Small intestine (tissue), 7 donors: Measurements from ENCODE around the gene OXA1L. TPM values are rescaled to one million over a fixed set of nuclear protein-coding genes. Genes with fewer than 3 reads are reported as not detected.

ENCODE experiments used
- DNase-seq, 2 donors: peaks; one replicate each; pipeline versions ENCODE4 v3.0.0 to v3.0.0-alpha.2; 2013
- FAIRE-seq: peaks from 2 replicates; lab custom pipeline; 2012; peaks lifted over from hg19 to GRCh38; lab: Jason Lieb, UNC
- H3K27ac ChIP-seq, 3 donors: one replicate each; pipeline ENCODE4 v1.5.1; 2013; ENCODE audit warnings: low read length in 2 of 3, mild to moderate bottlenecking in 2 of 3, control low read depth in 1 of 3, inconsistent platforms in 1 of 3, low read depth in 1 of 3, moderate library complexity in 1 of 3
- H3K27me3 ChIP-seq, 3 donors: one replicate each; pipeline ENCODE4 v1.6.1; 2013; ENCODE audit warnings: low read length in 3 of 3, inconsistent platforms in 1 of 3; ENCODE audit not compliant: control insufficient read depth in 3 of 3, insufficient read depth in 3 of 3
- H3K36me3 ChIP-seq, 3 donors: one replicate each; pipeline ENCODE4 v1.6.1; 2013; ENCODE audit warnings: low read length in 3 of 3, inconsistent platforms in 1 of 3, low read depth in 1 of 3, mild to moderate bottlenecking in 1 of 3, moderate library complexity in 1 of 3; ENCODE audit not compliant: control insufficient read depth in 3 of 3, insufficient read depth in 2 of 3
- H3K4me1 ChIP-seq, 3 donors: one replicate each; pipeline ENCODE4 v1.6.1; 2013; ENCODE audit warnings: low read length in 2 of 3, inconsistent platforms in 1 of 3, low read depth in 1 of 3, mild to moderate bottlenecking in 1 of 3, moderate library complexity in 1 of 3; ENCODE audit not compliant: control insufficient read depth in 3 of 3, insufficient read depth in 2 of 3
- H3K4me3 ChIP-seq, 3 donors: one replicate each; pipeline ENCODE4 v1.5.1; 2013; ENCODE audit warnings: low read length in 3 of 3, control low read depth in 1 of 3, inconsistent platforms in 1 of 3, low read depth in 1 of 3, mild to moderate bottlenecking in 1 of 3, moderate library complexity in 1 of 3
- H3K9me3 ChIP-seq, 2 donors: one replicate each; pipeline ENCODE4 v1.6.1; 2013; ENCODE audit warnings: low read depth in 1 of 2, low read length in 1 of 2; ENCODE audit not compliant: control insufficient read depth in 2 of 2, insufficient read depth in 1 of 2
- WGBS, 3 donors: extraction: QIAGEN DNeasy Blood & Tissue Kit; methylation state at CpG; one replicate each; pipeline ENCODE4 v1.1.7; 2013; 5-methylcytosine and 5-hydroxymethylcytosine counted together
- polyA plus RNA-seq, 4 donors: library from polyadenylated mRNA; stranded (reverse) in 3 of 4; unstranded in 1 of 4; fragments of 200-250 nt in 3 of 4; fragments of 120-200 nt in 1 of 4; gene quantifications; one replicate each; pipeline versions ENCODE4 v1.2.1 to v1.2.3, GENCODE V29; 2013
- donor health status: healthy with polysubstance abuse.
- donor health status: control.
- donor health status: control.
- donor health status: Bipolar disorder and iron deficiency.
- donor health status: healthy.

OXA1L gene
- polyA plus RNA-seq, 4 donors: 101 to 128 (median 117) TPM

DNA sequence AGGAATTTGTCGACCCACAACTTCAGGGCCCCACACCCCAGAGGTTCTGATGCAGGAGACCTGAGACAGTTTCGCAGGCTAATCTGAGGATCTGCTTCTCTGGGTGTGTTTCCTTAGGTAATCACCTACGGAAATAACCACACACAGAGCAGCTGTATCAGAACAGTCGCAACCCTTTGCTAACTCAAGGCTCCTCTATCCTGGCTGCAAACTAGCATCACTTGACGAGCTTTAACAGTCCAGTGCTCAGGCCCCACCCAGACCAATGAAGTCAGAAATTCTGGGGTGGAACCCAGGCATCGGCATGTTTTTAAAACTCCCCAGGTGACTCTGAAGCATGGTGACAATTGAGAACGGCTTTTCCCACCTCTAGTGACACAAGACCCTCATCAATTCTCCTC, 28.1 kb downstream of the OXA1L start:
- DNase-seq: no peak
- 83 to 93% (median 86%) methylated on average over 7 of the region's 7 CpGs for WGBS, 3 donors

DNA sequence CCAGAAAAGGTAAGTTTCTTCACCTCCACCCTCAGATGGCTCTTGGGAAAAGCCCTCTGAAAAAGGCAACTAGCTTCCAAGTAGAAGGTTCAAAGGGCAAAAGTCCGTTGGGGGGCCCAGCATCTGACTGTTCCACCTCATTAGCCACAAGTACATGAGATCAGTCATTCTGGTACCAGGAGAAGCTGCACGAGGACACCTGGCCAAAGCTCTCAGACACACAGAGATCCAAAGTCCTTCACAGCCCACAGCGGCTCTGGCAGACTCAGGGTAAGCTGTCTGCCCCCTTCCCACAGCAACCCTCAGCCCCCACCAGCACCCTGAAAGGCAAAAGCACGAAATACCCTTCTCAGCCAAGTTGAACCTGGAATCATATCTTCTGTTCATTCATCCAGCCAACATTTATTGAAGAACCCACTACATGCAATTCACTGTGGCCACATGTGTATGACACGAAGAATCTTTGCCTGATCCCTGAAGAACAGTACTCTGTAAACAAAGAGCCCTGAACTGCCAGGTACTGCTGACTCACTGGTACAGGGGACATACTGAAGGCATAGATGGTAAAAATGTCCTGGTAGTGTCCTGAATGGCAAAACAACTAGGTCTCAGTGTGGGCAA, 29.7 kb downstream of the OXA1L start:
- H3K27ac ChIP-seq: peak overlapping the region; percentile 28 to 87 (median 85)
- H3K4me3 ChIP-seq: no peak overlapping the region
- peaks cover 0 to 8% of the 10 kb centered on the region in 2 donors for H3K9me3 ChIP-seq
- peaks cover 0 to 28% (median 3%) of the 10 kb centered on the region in 3 donors for H3K36me3 ChIP-seq
- H3K4me1 ChIP-seq: peaks cover 0 to 44% (median 8%) of the 10 kb centered on the region in 3 donors
- 24 to 48% (median 32%) methylated on average over 5 of the region's 5 CpGs for WGBS, 3 donors
- no peaks in the 10 kb centered on the region for H3K27me3 ChIP-seq
- DNase-seq: peak; percentile 72 to 87
- no peak for FAIRE-seq

More for the DNA sequence above, 28.1 kb downstream of the OXA1L start:
- Histone ChIP-seq H3K36me3 (peaks cover 0 to 23% (median 3%) of the 10 kb centered on the region in 3 donors), H3K4me3 (no peak overlapping the region), H3K27me3 (no peaks in the 10 kb centered on the region), H3K4me1 (peaks cover 0 to 42% (median 4%) of the 10 kb centered on the region in 3 donors), H3K27ac (peak overlapping the region in 1 of 3 donors; percentile 5), H3K9me3 (peaks cover 0 to 8% of the 10 kb centered on the region in 2 donors)
- FAIRE-seq: no peak

DNA sequence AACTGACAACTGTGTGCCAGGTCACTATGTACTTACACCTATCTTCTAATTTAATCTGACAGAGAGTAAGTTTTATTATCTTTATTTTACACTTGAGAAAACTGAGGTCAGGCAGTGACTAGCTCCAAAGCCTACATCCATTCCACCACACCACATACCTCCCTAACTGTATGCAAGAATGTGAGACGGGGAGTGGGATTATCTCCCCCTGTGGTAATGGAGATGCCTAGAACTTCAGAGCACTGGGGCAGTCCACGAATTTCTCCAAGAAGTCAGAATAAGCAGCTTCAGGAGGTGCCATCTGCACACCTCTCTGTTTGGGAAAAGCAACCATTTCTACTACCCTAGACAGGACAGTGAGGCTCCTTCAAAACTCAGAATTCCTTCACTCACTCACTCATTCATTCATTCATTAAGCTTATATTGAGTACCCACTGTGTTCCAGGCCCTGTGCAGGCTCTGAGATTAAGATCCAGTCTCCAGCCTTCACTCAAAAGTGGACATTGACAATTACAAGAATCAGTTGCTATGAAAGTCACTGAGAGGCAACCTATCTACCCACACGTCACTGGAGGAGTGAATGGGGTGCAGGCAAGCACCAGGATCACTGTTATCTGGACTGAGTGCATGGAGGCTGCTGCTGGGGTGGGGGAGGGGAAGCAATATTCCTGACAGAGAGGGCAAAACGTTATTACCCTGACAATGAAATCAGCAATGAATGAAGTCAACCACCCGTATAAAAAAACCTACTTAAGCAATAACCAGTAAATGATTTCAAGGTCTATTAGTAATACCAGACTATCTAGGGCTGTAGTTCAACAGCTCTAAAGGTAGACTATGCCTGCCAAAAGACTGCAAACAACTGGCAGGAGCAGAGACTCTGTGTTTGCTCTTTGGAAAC, 30.8 kb downstream of the OXA1L start:
- peaks cover 0 to 8% of the 10 kb centered on the region in 2 donors for H3K9me3 ChIP-seq
- no peak overlapping the region for H3K4me3 ChIP-seq
- FAIRE-seq: no peak
- 29 to 45% (median 35%) methylated on average over 5 of the region's 5 CpGs for WGBS, 3 donors
- H3K27me3 ChIP-seq: no peaks in the 10 kb centered on the region
- H3K27ac ChIP-seq: peak overlapping the region; percentile 62 to 87 (median 85)
- peaks cover 0 to 26% (median 3%) of the 10 kb centered on the region in 3 donors for H3K36me3 ChIP-seq
- H3K4me1 ChIP-seq: peaks cover 0 to 42% (median 8%) of the 10 kb centered on the region in 3 donors
- peak; percentile 87 to 94 for DNase-seq

DNA sequence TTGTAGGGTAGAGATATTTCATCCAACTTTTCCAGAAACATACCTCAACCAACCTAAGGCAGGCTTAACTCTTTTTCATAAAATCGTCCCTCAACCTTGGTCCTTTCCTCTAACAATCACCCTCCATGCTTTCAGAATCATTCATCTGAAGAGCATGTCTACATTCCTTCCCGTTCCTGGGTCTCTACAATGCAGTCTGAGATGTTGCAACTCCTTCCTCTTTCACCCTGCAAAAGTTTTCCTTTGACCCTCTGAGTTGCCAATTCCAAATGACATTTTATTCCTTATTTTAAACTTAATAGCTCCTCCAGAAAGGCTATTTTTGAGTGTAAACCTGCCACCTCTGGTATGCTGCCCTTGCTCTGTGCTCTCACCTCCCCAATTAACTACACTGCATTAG, 32.0 kb downstream of the OXA1L start:
- H3K27ac ChIP-seq: peak overlapping the region in 2 of 3 donors; percentile 74 to 85
- no peaks in the 10 kb centered on the region for H3K27me3 ChIP-seq
- FAIRE-seq (no peak), DNase-seq (no peak)
- peaks cover 0 to 8% of the 10 kb centered on the region in 2 donors for H3K9me3 ChIP-seq
- no peak overlapping the region for H3K4me3 ChIP-seq
- WGBS, 3 donors: 46 to 52% (median 47%) methylated on average over 2 of the region's 2 CpGs
- H3K4me1 ChIP-seq: peaks cover 0 to 42% (median 8%) of the 10 kb centered on the region in 3 donors
- H3K36me3 ChIP-seq: peaks cover 0 to 23% (median 3%) of the 10 kb centered on the region in 3 donors

DNA sequence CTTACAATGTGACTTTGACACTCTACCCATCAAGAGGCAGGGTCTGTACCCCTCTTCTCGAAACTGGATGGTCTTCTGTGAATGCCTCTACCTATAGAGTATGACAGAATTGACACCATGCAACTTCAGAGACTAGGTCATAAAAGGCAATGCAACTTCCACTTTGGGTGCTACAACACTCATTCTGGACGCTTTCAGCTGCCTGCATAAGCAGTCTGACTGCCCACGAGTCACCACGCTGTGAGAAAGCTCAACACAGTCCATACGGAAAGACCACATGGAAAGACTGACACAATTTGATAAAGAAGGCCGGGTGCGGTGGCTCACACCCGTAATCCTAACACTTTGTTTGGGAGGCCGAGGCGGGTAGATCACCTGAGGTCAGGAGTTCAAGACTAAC, 33.9 kb downstream of the OXA1L start:
- peaks cover 0 to 34% (median 8%) of the 10 kb centered on the region in 3 donors for H3K4me1 ChIP-seq
- H3K36me3 ChIP-seq: peaks cover 0 to 19% (median 0%) of the 10 kb centered on the region in 3 donors
- H3K27me3 ChIP-seq: no peaks in the 10 kb centered on the region
- FAIRE-seq: no peak
- peaks cover 0 to 8% of the 10 kb centered on the region in 2 donors for H3K9me3 ChIP-seq
- no peak for DNase-seq
- no peak overlapping the region for H3K4me3 ChIP-seq
- 69 to 82% (median 74%) methylated on average over 9 to 10 of the region's 10 CpGs for WGBS, 3 donors
- no peak overlapping the region for H3K27ac ChIP-seq

DNA sequence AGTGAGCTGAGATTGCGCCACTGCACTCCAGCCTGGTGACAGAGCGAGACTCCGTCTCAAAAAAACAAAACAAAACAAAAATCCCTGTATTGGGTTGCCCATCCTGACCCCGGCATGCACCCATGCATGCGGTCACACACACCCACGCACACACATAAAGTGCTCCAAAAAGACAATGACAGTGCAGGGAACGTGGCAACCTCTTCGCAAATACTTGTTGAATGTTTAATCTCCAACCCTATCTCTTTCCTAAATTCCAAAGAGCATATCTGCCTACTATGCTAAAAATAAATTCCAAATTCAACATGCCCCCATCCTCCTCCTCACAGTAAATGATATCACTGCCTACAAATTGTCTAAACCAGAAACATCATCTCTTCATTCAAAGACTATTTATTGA, 35.2 kb downstream of the OXA1L start:
- H3K36me3 ChIP-seq: peaks cover 0 to 18% (median 0%) of the 10 kb centered on the region in 3 donors
- no peaks in the 10 kb centered on the region for H3K27me3 ChIP-seq
- no peak overlapping the region for H3K4me3 ChIP-seq
- DNase-seq (no peak), FAIRE-seq (no peak)
- H3K9me3 ChIP-seq: no peaks in the 10 kb centered on the region
- peaks cover 0 to 22% (median 8%) of the 10 kb centered on the region in 3 donors for H3K4me1 ChIP-seq
- no peak overlapping the region for H3K27ac ChIP-seq
- WGBS, 3 donors: 83 to 91% (median 91%) methylated on average over 8 of the region's 8 CpGs

DNA sequence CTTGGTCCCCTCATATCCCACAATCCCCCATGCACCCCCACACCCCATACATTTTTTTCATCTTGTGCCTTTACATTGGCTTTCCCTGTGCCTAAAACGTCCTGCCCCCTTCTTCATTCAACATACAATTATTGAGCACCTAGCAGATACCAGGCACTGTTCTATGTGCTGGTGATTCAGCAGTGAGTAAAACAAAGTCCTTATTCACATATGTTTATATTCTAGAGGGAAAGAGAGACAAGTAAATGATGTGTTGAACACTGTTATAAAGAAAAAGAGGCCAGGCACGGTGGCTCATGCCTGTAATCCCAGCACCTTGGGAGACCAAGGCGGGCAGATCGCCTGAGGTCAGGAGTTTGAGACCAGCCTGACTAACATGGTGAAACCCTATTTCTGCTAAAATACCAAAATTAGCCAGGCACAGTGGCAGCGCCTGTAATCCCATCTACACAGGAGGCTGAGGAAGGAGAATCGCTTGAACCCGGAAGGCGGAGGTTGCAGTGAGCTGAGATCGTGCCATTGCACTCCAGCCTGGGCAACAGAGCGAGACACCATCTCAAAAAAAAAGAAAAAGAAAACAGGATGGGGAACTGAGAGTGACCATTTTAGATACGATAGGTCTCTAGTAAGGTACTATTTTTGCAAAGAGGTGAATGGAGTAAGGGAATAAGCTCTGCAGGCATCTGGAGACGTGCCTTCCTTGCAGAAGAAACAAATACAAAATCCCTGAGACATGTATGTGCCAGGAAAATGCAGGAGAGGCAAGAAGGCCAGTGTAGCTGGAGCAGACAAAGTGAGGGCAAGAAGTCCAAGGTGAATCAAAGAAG, 36.6 kb downstream of the OXA1L start:
- DNase-seq: no peak
- Histone ChIP-seq H3K4me1 (peaks cover 0 to 21% (median 8%) of the 10 kb centered on the region in 3 donors), H3K4me3 (no peak overlapping the region), H3K36me3 (peaks cover 0 to 24% (median 0%) of the 10 kb centered on the region in 3 donors), H3K27ac (no peak overlapping the region), H3K27me3 (no peaks in the 10 kb centered on the region), H3K9me3 (no peaks in the 10 kb centered on the region)
- no peak for FAIRE-seq
- 84 to 88% (median 85%) methylated on average over 12 of the region's 12 CpGs for WGBS, 3 donors

DNA sequence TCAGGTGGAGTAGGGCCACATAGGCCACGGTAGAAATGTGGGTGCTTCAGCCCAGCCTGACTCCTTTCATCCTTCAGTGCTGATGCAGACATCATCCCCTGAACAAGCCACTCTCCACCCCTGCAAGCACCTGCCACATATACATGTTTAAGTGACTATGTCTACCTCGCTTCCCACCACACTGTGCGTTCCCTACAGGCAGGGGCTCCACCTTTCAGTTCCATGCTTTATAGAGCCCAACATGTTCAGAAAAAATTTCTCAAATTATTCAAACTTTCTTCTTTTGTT, 37.1 kb downstream of the OXA1L start:
- H3K4me1 ChIP-seq: peaks cover 0 to 21% (median 4%) of the 10 kb centered on the region in 3 donors
- WGBS, 3 donors: 72 to 80% (median 79%) methylated on average over 3 of the region's 3 CpGs

More for the DNA sequence above, 37.1 kb downstream of the OXA1L start:
- Histone ChIP-seq H3K36me3 (peaks cover 0 to 24% (median 0%) of the 10 kb centered on the region in 3 donors), H3K4me3 (no peak overlapping the region), H3K9me3 (no peaks in the 10 kb centered on the region), H3K27me3 (no peaks in the 10 kb centered on the region), H3K27ac (no peak overlapping the region)
- no peak for FAIRE-seq
- DNase-seq: no peak
